ENCODE data around the gene KLK10. TPM values are rescaled to one million over a fixed set of nuclear protein-coding genes. Genes with fewer than 3 reads are reported as not detected.

KLK10 gene
- total RNA-seq, 1 experiment from 2014 or later = not detected

- CTCF ChIA-PET = no interaction called here
- H3K4me1 ChIP-seq (ENCODE audit: control insufficient read depth, insufficient read depth, low read length) = peaks cover 3% of the 10 kb centered on the region
- no peak overlapping the region for H3K27ac ChIP-seq (ENCODE audit: low read length)
- H3K36me3 ChIP-seq (ENCODE audit: control insufficient read depth, insufficient read depth, low read length) = no peaks in the 10 kb centered on the region
- intact Hi-C loops (cut with micrococcal nuclease; ENCODE audit: unreplicated experiment) (no loop called here), in situ Hi-C loops (cut with HindIII; ENCODE audit: low pct_unique_long_range_greater_than_20kb, low sequenced_read_pairs) (no loop called here)
- H3K4me3 ChIP-seq (ENCODE audit: low read depth in 2 of 2, low read length in 2 of 2) = no peak overlapping the region
- no peak for TF ChIP-seq POLR2AphosphoS5 (IDR thresholded peaks at IDR 0.05; ENCODE audit: low read depth, low read length)
- TF ChIP-seq TCF7L2 (IDR thresholded peaks at IDR 0.05; ENCODE audit: low read depth, low read length) = no peak
- TF ChIP-seq REST (IDR thresholded peaks at IDR 0.05; ENCODE audit: insufficient read depth in 1 of 2, low read depth in 2 of 2, low read length in 1 of 2) = no peak
- no peak for TF ChIP-seq CTCF (IDR thresholded peaks at IDR 0.05)
- no peak for TF ChIP-seq SIN3A (IDR thresholded peaks at IDR 0.05; ENCODE audit: borderline replicate concordance, insufficient read depth, low read depth, low read length)
- ATAC-seq = no peak
- no peaks in the 10 kb centered on the region for H3K9me3 ChIP-seq (ENCODE audit: control insufficient read depth, insufficient read depth, low read depth, low read length)
- no peaks in the 10 kb centered on the region for H3K27me3 ChIP-seq (ENCODE audit: control insufficient read depth, insufficient read depth, low read length)
- POLR2A ChIA-PET = no interaction called here
- no TSS peak for BruUV-seq (replicated peaks)
- no peak for DNase-seq (ENCODE audit: low read depth, low spot score)
Observed at GRCh38 chr19:51024924-51025323, 5.4 kb upstream of the KLK10 start.

- intact Hi-C loops (cut with micrococcal nuclease; ENCODE audit: unreplicated experiment) = no loop called here
Observed at GRCh38 chr19:51023946-51024345, 4.4 kb upstream of the KLK10 start.

More at GRCh38 chr19:51023946-51024345, 4.4 kb upstream of the KLK10 start:
- no peak overlapping the region for H3K27ac ChIP-seq (ENCODE audit: low read length)
- ChIA-PET CTCF (no interaction called here), POLR2A (no interaction called here)
- DNase-seq (ENCODE audit: low read depth, low spot score) (no peak), ATAC-seq (no peak)
- in situ Hi-C loops (cut with HindIII; ENCODE audit: low pct_unique_long_range_greater_than_20kb, low sequenced_read_pairs) = no loop called here
- H3K27me3 ChIP-seq (ENCODE audit: control insufficient read depth, insufficient read depth, low read length) = no peaks in the 10 kb centered on the region
- no peaks in the 10 kb centered on the region for H3K9me3 ChIP-seq (ENCODE audit: control insufficient read depth, insufficient read depth, low read depth, low read length)
- peaks cover 3% of the 10 kb centered on the region for H3K4me1 ChIP-seq (ENCODE audit: control insufficient read depth, insufficient read depth, low read length)
- H3K36me3 ChIP-seq (ENCODE audit: control insufficient read depth, insufficient read depth, low read length) = no peaks in the 10 kb centered on the region
- no peak overlapping the region for H3K4me3 ChIP-seq (ENCODE audit: low read depth in 2 of 2, low read length in 2 of 2)
- BruUV-seq (replicated peaks) = no TSS peak
- TF ChIP-seq SIN3A (IDR thresholded peaks at IDR 0.05; ENCODE audit: borderline replicate concordance, insufficient read depth, low read depth, low read length) (no peak), POLR2AphosphoS5 (IDR thresholded peaks at IDR 0.05; ENCODE audit: low read depth, low read length) (no peak), REST (IDR thresholded peaks at IDR 0.05; ENCODE audit: insufficient read depth in 1 of 2, low read depth in 2 of 2, low read length in 1 of 2) (no peak), TCF7L2 (IDR thresholded peaks at IDR 0.05; ENCODE audit: low read depth, low read length) (no peak), CTCF (IDR thresholded peaks at IDR 0.05) (no peak)

Data from Panc1 (cell line).